GM23338 (cell line): ENCODE data around the gene ASPG. TPM values are rescaled to one million over a fixed set of nuclear protein-coding genes. Genes with fewer than 3 reads are reported as not detected.

Source experiments
- ATAC-seq: fragments of 200-7000 bp; cut with Tn5 transposase; 3 replicates; pipeline ENCODE4 v1.9.1; 2020
- DNase-seq: peaks from one replicate; pipeline ENCODE4 v3.0.0-alpha.2; 2015; ENCODE audit warnings: low spot score
- H2AFZ ChIP-seq: fragments of 200-600 bp; sonication (generic); 2 replicates; pipeline ENCODE4 v1.8.0; 2016; ENCODE audit warnings: antibody characterized with exemption, mild to moderate bottlenecking, moderate library complexity
- H3F3A ChIP-seq: fragments of 200-600 bp; sonication (generic); replicated peaks from 2 replicates; pipeline ENCODE4 v1.8.0; 2017; ENCODE audit warnings: antibody characterized with exemption, mixed run types, low read depth
- H3K27ac ChIP-seq: fragments of 200-600 bp; sonication (generic); 2 replicates; pipeline ENCODE4 v1.6.1; 2016; ENCODE audit warnings: low read depth
- H3K27me3 ChIP-seq: fragments of 200-600 bp; sonication (generic); 2 replicates; pipeline ENCODE4 v1.8.0; 2016; ENCODE audit warnings: mild to moderate bottlenecking, mixed run types, moderate library complexity; ENCODE audit not compliant: insufficient read depth
- H3K36me3 ChIP-seq: fragments of 200-600 bp; sonication (generic); 2 replicates; pipeline ENCODE4 v1.8.0; 2016; ENCODE audit warnings: mild to moderate bottlenecking; ENCODE audit not compliant: insufficient read depth
- H3K4me1 ChIP-seq: fragments of 200-600 bp; sonication (generic); 2 replicates; pipeline ENCODE4 v1.8.0; 2016; ENCODE audit warnings: mild to moderate bottlenecking, moderate library complexity; ENCODE audit not compliant: insufficient read depth
- H3K4me2 ChIP-seq: fragments of 200-600 bp; sonication (generic); 2 replicates; pipeline ENCODE4 v1.7.1; 2017; ENCODE audit warnings: mixed run types
- H3K4me3 ChIP-seq: fragments of 200-600 bp; sonication (generic); 2 replicates; pipeline ENCODE4 v1.6.1; 2016; ENCODE audit warnings: mixed run types
- H3K79me2 ChIP-seq: fragments of 200-600 bp; sonication (generic); replicated peaks from 2 replicates; pipeline ENCODE4 v1.8.0; 2017; ENCODE audit warnings: mild to moderate bottlenecking; ENCODE audit not compliant: insufficient read depth
- H3K9me2 ChIP-seq: fragments of 200-600 bp; sonication (generic); 2 replicates; pipeline ENCODE4 v1.8.0; 2017; ENCODE audit not compliant: insufficient read depth
- H4K20me1 ChIP-seq: fragments of 200-600 bp; sonication (generic); replicated peaks from 2 replicates; pipeline ENCODE4 v1.8.0; 2017; ENCODE audit warnings: mild to moderate bottlenecking; ENCODE audit not compliant: insufficient read depth
- H3K27ac Mint-ChIP-seq: 2 replicates; pipeline ENCODE4 v1.8.0; 2020; ENCODE audit warnings: inconsistent platforms, mild to moderate bottlenecking, moderate library complexity, mixed read lengths
- H3K27me3 Mint-ChIP-seq: 3 replicates; pipeline ENCODE4 v1.8.0; 2022; ENCODE audit warnings: low read depth, mild to moderate bottlenecking, moderate library complexity, mixed read lengths, inconsistent platforms; ENCODE audit not compliant: insufficient read depth, poor library complexity
- H3K36me3 Mint-ChIP-seq: 3 replicates; pipeline ENCODE4 v1.8.0; 2021; ENCODE audit warnings: low read depth, mild to moderate bottlenecking, inconsistent platforms, moderate library complexity, mixed read lengths
- H3K4me1 Mint-ChIP-seq: 3 replicates; pipeline ENCODE4 v1.8.0; 2020; ENCODE audit warnings: mild to moderate bottlenecking, inconsistent platforms, mixed read lengths
- H3K4me3 Mint-ChIP-seq: 3 replicates; pipeline ENCODE4 v1.8.0; 2021; ENCODE audit warnings: moderate library complexity, mild to moderate bottlenecking, inconsistent platforms, mixed read lengths
- H3K9me3 Mint-ChIP-seq: 3 replicates; pipeline ENCODE4 v1.8.0; 2020; ENCODE audit warnings: moderate library complexity, mild to moderate bottlenecking, inconsistent platforms, mixed read lengths
- CREB1 ChIP-seq: fragments of 250-450 bp; sonication (Bioruptor Pico); IDR thresholded peaks from 2 replicates; pipeline ENCODE4 v1.5.0; 2020; ENCODE audit warnings: low read depth, mild to moderate bottlenecking, moderate library complexity
- CTCF ChIP-seq, 2 experiments: fragments of 200-600 bp in 1 of 2; sonication (generic) in 1 of 2; conservative IDR thresholded peaks; 2 replicates each; pipeline versions ENCODE4 v1.5.1 to v1.6.1; 2016 to 2017; ENCODE audit warnings: antibody characterized with exemption in 2 of 2, low read depth in 2 of 2, mild to moderate bottlenecking in 2 of 2, moderate library complexity in 1 of 2
- ETS1 ChIP-seq: IDR thresholded peaks from 2 replicates; pipeline ENCODE4 v1.6.1; 2016; ENCODE audit warnings: antibody characterized with exemption
- EZH2 ChIP-seq: fragments of 200-600 bp; sonication (generic); IDR thresholded peaks from one replicate; pipeline ENCODE4 v1.8.0; 2017; ENCODE audit warnings: antibody characterized with exemption, mild to moderate bottlenecking, low read depth; ENCODE audit not compliant: unreplicated experiment
- EZH2phosphoT487 ChIP-seq: fragments of 200-600 bp; sonication (generic); IDR thresholded peaks from one replicate; pipeline ENCODE4 v1.8.1; 2018; ENCODE audit warnings: antibody characterized with exemption; ENCODE audit not compliant: unreplicated experiment
- JUNB ChIP-seq: IDR thresholded peaks from one replicate; pipeline ENCODE4 v1.6.1; 2016; ENCODE audit warnings: antibody characterized with exemption; ENCODE audit not compliant: unreplicated experiment
- NANOG ChIP-seq: IDR thresholded peaks from 2 replicates; pipeline ENCODE4 v1.6.1; 2016; ENCODE audit warnings: antibody characterized with exemption, borderline replicate concordance
- POLR2AphosphoS5 ChIP-seq: IDR thresholded peaks from 2 replicates; pipeline ENCODE4 v1.6.1; 2016; ENCODE audit warnings: antibody characterized with exemption, low read depth
- REST ChIP-seq: IDR thresholded peaks from one replicate; pipeline ENCODE4 v1.6.1; 2018; ENCODE audit warnings: antibody characterized with exemption; ENCODE audit not compliant: unreplicated experiment
- STAT1 ChIP-seq: IDR thresholded peaks from one replicate; pipeline ENCODE4 v1.6.1; 2016; ENCODE audit warnings: antibody characterized with exemption; ENCODE audit not compliant: unreplicated experiment
- ZNF114 ChIP-seq: fragments of 250-450 bp; sonication (Bioruptor Pico); IDR thresholded peaks from 2 replicates; pipeline ENCODE4 v1.5.0; 2020; ENCODE audit warnings: mild to moderate bottlenecking, moderate library complexity
- ZNF331 ChIP-seq: fragments of 250-450 bp; sonication (Bioruptor Pico); IDR thresholded peaks from 2 replicates; pipeline ENCODE4 v1.5.0; 2020; ENCODE audit warnings: low read depth, mild to moderate bottlenecking, moderate library complexity
- ZNF462 ChIP-seq: fragments of 250-450 bp; sonication (Bioruptor Pico); IDR thresholded peaks from 2 replicates; pipeline ENCODE4 v1.5.0; 2020; ENCODE audit warnings: mild to moderate bottlenecking, moderate library complexity
- polyA plus RNA-seq: library from polyadenylated mRNA; unstranded; fragments of >200 nt; fragmentation: Nextera tagmentation; extraction: Ambion mirVana; gene quantifications from 2 replicates; pipeline ENCODE4 v1.2.1, GENCODE V29; 2016
- total RNA-seq: library from RNA; depleted of rRNA; stranded (reverse); fragments of >200 nt; shearing (Covaris generic); gene quantifications from 2 replicates; pipeline ENCODE4 v1.2.3, GENCODE V29; 2014

ASPG gene
- total and polyA plus RNA-seq, 2 experiments from 2014 or later = 0.61 to 6.2 TPM

GRCh38 chr14:104098272-104099095, 13.0 kb downstream of the ASPG start:
- no peak for DNase-seq
- Mint-ChIP-seq H3K4me3 (no peak overlapping the region), H3K9me3 (no peaks in the 10 kb centered on the region), H3K27me3 (peaks cover 6% of the 10 kb centered on the region), H3K36me3 (no peaks in the 10 kb centered on the region), H3K4me1 (peaks cover 7% of the 10 kb centered on the region; the same call in 2 of the 3 replicates), H3K27ac (no peak overlapping the region)
- no peaks in the 10 kb centered on the region for H3K36me3 ChIP-seq
- H3F3A ChIP-seq = no peaks in the 10 kb centered on the region
- no peak overlapping the region for H3K27ac ChIP-seq
- H3K4me1 ChIP-seq = peaks cover 5% of the 10 kb centered on the region; the same call in 1 of the 2 replicates
- H3K79me2 ChIP-seq = no peaks in the 10 kb centered on the region
- no peak overlapping the region for H3K4me3 ChIP-seq
- no peaks in the 10 kb centered on the region for H3K9me2 ChIP-seq
- no peak overlapping the region for H2AFZ ChIP-seq
- ATAC-seq = no peak
- H4K20me1 ChIP-seq = no peaks in the 10 kb centered on the region
- H3K27me3 ChIP-seq = no peaks in the 10 kb centered on the region
- no peak overlapping the region for H3K4me2 ChIP-seq
- TF ChIP-seq ZNF331 (CRISPR knock-in tag) (no peak), JUNB (no peak), ZNF114 (no peak), ZNF462 (no peak), CTCF (conservative IDR thresholded peaks at IDR 0.05; ENCODE audit: low read depth in 2 of 2) (no peak), POLR2AphosphoS5 (no peak), NANOG (no peak), STAT1 (no peak), REST (no peak), EZH2phosphoT487 (no peak), CREB1 (CRISPR knock-in tag) (no peak), ETS1 (no peak), EZH2 (no peak)
